LNCAP (cell line): ENCODE data around the gene ZNF432.

Experiments used
- CTCF ChIP-seq: fragments of 450-650 bp; IDR thresholded peaks from 2 replicates; pipeline ENCODE4 v1.5.1; 2017; ENCODE audit warnings: mild to moderate bottlenecking

The ZNF432 gene

GRCh38 chr19:52048555-52049501 lies at the start of gene ZNF432:
TSS of gene ZNF432 (minus strand) at chr19:52048838. CDS start at chr19:52046868, 1,970 bp downstream.
- TF ChIP-seq CTCF = no peak

GRCh38 chr19:52095172-52096014 lies 46.8 kb upstream of the ZNF432 start, which contains the start of gene ZNF841:
TSS of gene ZNF841 (minus strand) at chr19:52095765. CDS start at chr19:52084801, 10,964 bp downstream.
- no peak for TF ChIP-seq CTCF

GRCh38 chr19:52094526-52095130 lies 46.0 kb upstream of the ZNF432 start:
- TF ChIP-seq CTCF = no peak

- no peak for TF ChIP-seq CTCF
These were observed 37.8 kb upstream of the ZNF432 start for GRCh38 chr19:52086481-52086880.

GRCh38 chr19:52070496-52070895 lies 21.9 kb upstream of the ZNF432 start:
- no peak for TF ChIP-seq CTCF

GRCh38 chr19:52069653-52070052 lies 21.0 kb upstream of the ZNF432 start:
- no peak for TF ChIP-seq CTCF

GRCh38 chr19:52066258-52066863 lies 17.7 kb upstream of the ZNF432 start:
- no peak for TF ChIP-seq CTCF
